Measurements from ENCODE around the gene CEBPA. TPM values are rescaled to one million over a fixed set of nuclear protein-coding genes. Genes with fewer than 3 reads are reported as not detected.

CEBPA gene
- total and polyA plus RNA-seq, 2 experiments from 2014 or later: 0.50 to 2.6 TPM

DNA sequence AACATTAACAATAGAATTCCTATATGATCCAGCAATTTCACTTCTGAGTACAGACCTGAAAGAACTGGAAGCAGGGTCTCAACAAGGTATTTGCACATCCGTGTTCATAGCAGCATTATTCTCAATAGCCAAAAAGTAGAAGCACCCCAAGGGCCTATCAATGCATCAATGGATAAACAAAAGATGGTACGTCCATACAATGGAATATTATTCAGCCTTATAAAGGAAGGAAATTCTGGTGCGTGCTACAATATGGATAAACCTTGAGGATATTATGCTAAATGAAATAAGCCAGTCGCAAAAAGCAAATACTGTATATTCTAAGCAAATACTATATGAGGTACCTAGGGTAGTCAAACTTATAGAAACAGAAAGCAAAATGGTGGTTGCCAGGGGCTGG is 30.8 kb upstream of the CEBPA start (continued):
- TF ChIP-seq, protein P1, sequence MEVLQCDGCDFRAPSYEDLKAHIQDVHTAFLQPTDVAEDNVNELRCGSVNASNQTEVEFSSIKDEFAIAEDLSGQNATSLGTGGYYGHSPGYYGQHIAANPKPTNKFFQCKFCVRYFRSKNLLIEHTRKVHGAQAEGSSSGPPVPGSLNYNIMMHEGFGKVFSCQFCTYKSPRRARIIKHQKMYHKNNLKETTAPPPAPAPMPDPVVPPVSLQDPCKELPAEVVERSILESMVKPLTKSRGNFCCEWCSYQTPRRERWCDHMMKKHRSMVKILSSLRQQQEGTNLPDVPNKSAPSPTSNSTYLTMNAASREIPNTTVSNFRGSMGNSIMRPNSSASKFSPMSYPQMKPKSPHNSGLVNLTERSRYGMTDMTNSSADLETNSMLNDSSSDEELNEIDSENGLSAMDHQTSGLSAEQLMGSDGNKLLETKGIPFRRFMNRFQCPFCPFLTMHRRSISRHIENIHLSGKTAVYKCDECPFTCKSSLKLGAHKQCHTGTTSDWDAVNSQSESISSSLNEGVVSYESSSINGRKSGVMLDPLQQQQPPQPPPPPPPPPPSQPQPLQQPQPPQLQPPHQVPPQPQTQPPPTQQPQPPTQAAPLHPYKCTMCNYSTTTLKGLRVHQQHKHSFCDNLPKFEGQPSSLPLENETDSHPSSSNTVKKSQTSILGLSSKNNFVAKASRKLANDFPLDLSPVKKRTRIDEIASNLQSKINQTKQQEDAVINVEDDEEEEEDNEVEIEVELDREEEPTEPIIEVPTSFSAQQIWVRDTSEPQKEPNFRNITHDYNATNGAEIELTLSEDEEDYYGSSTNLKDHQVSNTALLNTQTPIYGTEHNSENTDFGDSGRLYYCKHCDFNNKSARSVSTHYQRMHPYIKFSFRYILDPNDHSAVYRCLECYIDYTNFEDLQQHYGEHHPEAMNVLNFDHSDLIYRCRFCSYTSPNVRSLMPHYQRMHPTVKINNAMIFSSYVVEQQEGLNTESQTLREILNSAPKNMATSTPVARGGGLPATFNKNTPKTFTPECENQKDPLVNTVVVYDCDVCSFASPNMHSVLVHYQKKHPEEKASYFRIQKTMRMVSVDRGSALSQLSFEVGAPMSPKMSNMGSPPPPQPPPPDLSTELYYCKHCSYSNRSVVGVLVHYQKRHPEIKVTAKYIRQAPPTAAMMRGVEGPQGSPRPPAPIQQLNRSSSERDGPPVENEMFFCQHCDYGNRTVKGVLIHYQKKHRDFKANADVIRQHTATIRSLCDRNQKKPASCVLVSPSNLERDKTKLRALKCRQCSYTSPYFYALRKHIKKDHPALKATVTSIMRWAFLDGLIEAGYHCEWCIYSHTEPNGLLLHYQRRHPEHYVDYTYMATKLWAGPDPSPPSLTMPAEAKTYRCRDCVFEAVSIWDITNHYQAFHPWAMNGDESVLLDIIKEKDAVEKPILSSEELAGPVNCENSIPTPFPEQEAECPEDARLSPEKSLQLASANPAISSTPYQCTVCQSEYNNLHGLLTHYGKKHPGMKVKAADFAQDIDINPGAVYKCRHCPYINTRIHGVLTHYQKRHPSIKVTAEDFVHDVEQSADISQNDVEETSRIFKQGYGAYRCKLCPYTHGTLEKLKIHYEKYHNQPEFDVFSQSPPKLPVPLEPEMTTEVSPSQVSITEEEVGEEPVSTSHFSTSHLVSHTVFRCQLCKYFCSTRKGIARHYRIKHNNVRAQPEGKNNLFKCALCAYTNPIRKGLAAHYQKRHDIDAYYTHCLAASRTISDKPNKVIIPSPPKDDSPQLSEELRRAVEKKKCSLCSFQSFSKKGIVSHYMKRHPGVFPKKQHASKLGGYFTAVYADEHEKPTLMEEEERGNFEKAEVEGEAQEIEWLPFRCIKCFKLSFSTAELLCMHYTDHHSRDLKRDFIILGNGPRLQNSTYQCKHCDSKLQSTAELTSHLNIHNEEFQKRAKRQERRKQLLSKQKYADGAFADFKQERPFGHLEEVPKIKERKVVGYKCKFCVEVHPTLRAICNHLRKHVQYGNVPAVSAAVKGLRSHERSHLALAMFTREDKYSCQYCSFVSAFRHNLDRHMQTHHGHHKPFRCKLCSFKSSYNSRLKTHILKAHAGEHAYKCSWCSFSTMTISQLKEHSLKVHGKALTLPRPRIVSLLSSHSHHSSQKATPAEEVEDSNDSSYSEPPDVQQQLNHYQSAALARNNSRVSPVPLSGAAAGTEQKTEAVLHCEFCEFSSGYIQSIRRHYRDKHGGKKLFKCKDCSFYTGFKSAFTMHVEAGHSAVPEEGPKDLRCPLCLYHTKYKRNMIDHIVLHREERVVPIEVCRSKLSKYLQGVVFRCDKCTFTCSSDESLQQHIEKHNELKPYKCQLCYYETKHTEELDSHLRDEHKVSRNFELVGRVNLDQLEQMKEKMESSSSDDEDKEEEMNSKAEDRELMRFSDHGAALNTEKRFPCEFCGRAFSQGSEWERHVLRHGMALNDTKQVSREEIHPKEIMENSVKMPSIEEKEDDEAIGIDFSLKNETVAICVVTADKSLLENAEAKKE (CRISPR knock-in tag; IDR thresholded peaks at IDR 0.05): no peak
- TF ChIP-seq REST (IDR thresholded peaks at IDR 0.05; ENCODE audit: unreplicated experiment): no peak
- TF ChIP-seq ETS1 (IDR thresholded peaks at IDR 0.05): no peak
- TF ChIP-seq CREB1 (CRISPR knock-in tag; IDR thresholded peaks at IDR 0.05; ENCODE audit: low read depth): no peak
- TF ChIP-seq EZH2phosphoT487 (IDR thresholded peaks at IDR 0.05; ENCODE audit: unreplicated experiment): no peak
- TF ChIP-seq ZNF114 (CRISPR knock-in tag; IDR thresholded peaks at IDR 0.05): no peak

Data from GM23338 (cell line).